K562 (cell line): ENCODE measurements around the gene PRAME. TPM values are rescaled to one million over a fixed set of nuclear protein-coding genes. Genes with fewer than 3 reads are reported as not detected.

Experiments
- ARID3A ChIP-seq: IDR thresholded peaks from 2 replicates; pipeline ENCODE4 v1.6.1; 2012; ENCODE audit warnings: low read depth, low read length, improper control_type of control experiment, borderline replicate concordance
- CTCFL ChIP-seq: IDR thresholded peaks from 2 replicates; pipeline ENCODE4 v1.6.1; 2011; ENCODE audit warnings: borderline replicate concordance, low read depth, mild to moderate bottlenecking, moderate library complexity, low read length; ENCODE audit not compliant: insufficient read depth, poor library complexity, severe bottlenecking
- DDX20 ChIP-seq: fragments of 450-650 bp; IDR thresholded peaks from 2 replicates; pipeline ENCODE4 v1.6.1; 2016; ENCODE audit warnings: missing genetic modification characterization, low read depth, mild to moderate bottlenecking, missing compliant biosample characterization, moderate library complexity
- ESRRA ChIP-seq: fragments of 450-650 bp; IDR thresholded peaks from 2 replicates; pipeline ENCODE4 v1.6.1; 2014; ENCODE audit warnings: low read depth, mild to moderate bottlenecking, moderate library complexity, borderline replicate concordance
- ETS2 ChIP-seq: IDR thresholded peaks from 2 replicates; pipeline ENCODE4 v1.6.1; 2016; ENCODE audit warnings: borderline replicate concordance, missing genetic modification characterization, mild to moderate bottlenecking, moderate library complexity, missing compliant biosample characterization; ENCODE audit not compliant: poor library complexity, severe bottlenecking
- FOXJ3 ChIP-seq: sonication (generic); formaldehyde crosslinking; IDR thresholded peaks from 2 replicates; pipeline ENCODE4 v1.4.0; 2020; ENCODE audit warnings: mild to moderate bottlenecking, missing genetic modification reagents
- ILK ChIP-seq: fragments of 450-650 bp; IDR thresholded peaks from 2 replicates; pipeline ENCODE4 v1.6.1; 2016; ENCODE audit warnings: missing genetic modification characterization, low read depth, mild to moderate bottlenecking, missing compliant biosample characterization, moderate library complexity, borderline replicate concordance
- IRF9 ChIP-seq: fragments of 450-650 bp; IDR thresholded peaks from 2 replicates; pipeline ENCODE4 v1.6.1; 2016; ENCODE audit warnings: missing biosample characterization, missing genetic modification characterization
- JUND ChIP-seq, 2 experiments: IDR thresholded peaks; 2 replicates in 1 of 2; 3 replicates in 1 of 2; pipeline ENCODE4 v1.6.1; 2011; ENCODE audit warnings: borderline replicate concordance in 2 of 2, low read depth in 2 of 2, low read length in 2 of 2, improper control_type of control experiment in 1 of 2, missing biosample characterization in 1 of 2, missing genetic modification characterization in 1 of 2, missing genetic modification reagents in 1 of 2
- KDM1A ChIP-seq, 2 experiments: fragments of 450-650 bp; IDR thresholded peaks; 2 replicates each; pipeline ENCODE4 v1.6.1; 2016; ENCODE audit warnings: mild to moderate bottlenecking in 2 of 2
- PTBP1 ChIP-seq: fragments of 200-400 bp; formaldehyde crosslinking; IDR thresholded peaks from 2 replicates; pipeline ENCODE4 v1.6.1; 2017; ENCODE audit warnings: low read depth, low read length
- SP1 ChIP-seq: sonication (generic); formaldehyde crosslinking; IDR thresholded peaks from 2 replicates; pipeline ENCODE4 v1.8.1; 2022; ENCODE audit warnings: mild to moderate bottlenecking, missing genetic modification reagents
- STAG1 ChIP-seq: sonication (generic); formaldehyde crosslinking; IDR thresholded peaks from 2 replicates; pipeline ENCODE4 v1.5.0; 2020; ENCODE audit warnings: missing genetic modification reagents, borderline replicate concordance
- TCF7 ChIP-seq: sonication (generic); IDR thresholded peaks from 2 replicates; pipeline ENCODE4 v1.6.1; 2016; ENCODE audit warnings: antibody characterized with exemption, borderline replicate concordance
- TFAM ChIP-seq: fragments of 250-450 bp; sonication (Bioruptor Pico); conservative IDR thresholded peaks from 2 replicates; pipeline ENCODE4 v1.5.0; 2021; ENCODE audit warnings: mild to moderate bottlenecking, moderate library complexity
- THRB ChIP-seq: fragments of 450-650 bp; formaldehyde crosslinking; conservative IDR thresholded peaks from 2 replicates; pipeline ENCODE4 v1.4.0; 2022; ENCODE audit warnings: mild to moderate bottlenecking, missing genetic modification characterization
- ZBTB8A ChIP-seq: fragments of 450-650 bp; IDR thresholded peaks from 2 replicates; pipeline ENCODE4 v1.6.1; 2018; ENCODE audit warnings: mild to moderate bottlenecking, moderate library complexity; ENCODE audit not compliant: partially characterized antibody
- ZNF253 ChIP-seq: fragments of 250-450 bp; sonication (Bioruptor Pico); conservative IDR thresholded peaks from 2 replicates; pipeline ENCODE4 v1.6.1; 2021; ENCODE audit warnings: mild to moderate bottlenecking
- ZNF263 ChIP-seq: sonication (generic); formaldehyde crosslinking; IDR thresholded peaks from 2 replicates; pipeline ENCODE4 v1.8.0; 2022; ENCODE audit warnings: mild to moderate bottlenecking, missing genetic modification reagents, borderline replicate concordance
- ZNF444 ChIP-seq: fragments of 250-450 bp; sonication (Bioruptor Pico); IDR thresholded peaks from 2 replicates; pipeline ENCODE4 v1.4.0; 2020; ENCODE audit warnings: mild to moderate bottlenecking, moderate library complexity
- ZNF766 ChIP-seq: fragments of 200-800 bp; sonication (Bioruptor generic); conservative IDR thresholded peaks from 2 replicates; pipeline ENCODE4 v1.6.1; 2016; ENCODE audit warnings: missing genetic modification characterization, missing compliant biosample characterization
- polyA plus RNA-seq, 8 experiments: library from polyadenylated mRNA; depleted of rRNA in 4 of 8; stranded (reverse) in 5 of 8; unstranded in 3 of 8; fragments of >200 nt; fragmentation: Nextera tagmentation in 2 of 8; fragmentation: Illumina TruSeq in 1 of 8; extraction: Ambion mirVana in 2 of 8; extraction: Trizol in 1 of 8; gene quantifications; 2 replicates each; pipeline versions ENCODE4 v1.2.1 to v1.2.3, GENCODE V29; 2011 to 2014; ENCODE audit warnings: inconsistent platforms in 1 of 8, missing spikeins in 1 of 8
- total RNA-seq, 7 experiments: library from RNA; depleted of rRNA in 6 of 7; stranded (reverse); fragments of >200 nt in 6 of 7; fragmentation: Illumina TruSeq in 2 of 7; extraction: Trizol in 2 of 7; gene quantifications; 2 replicates each; pipeline versions ENCODE4 v1.2.1 to v1.2.3, GENCODE V29; 2011 to 2021; ENCODE audit warnings: low replicate concordance in 1 of 7

The PRAME gene
- total and polyA plus RNA-seq, 9 of the 15 experiments (the other 6 are each of a cell fraction or from before 2014, with no cell fraction given) = 662 to 2,141 (median 1,142) TPM

GRCh38 chr22:22578702-22579424 is 19.8 kb upstream of the PRAME start (continued):
- no peak for TF ChIP-seq ZNF766
- TF ChIP-seq ETS2 (tag) = no peak
- TF ChIP-seq ARID3A = peak; percentile 50; the same call in 1 of the 2 replicates
- TF ChIP-seq TCF7 = no peak
- peak; percentile 86 to 89 for TF ChIP-seq KDM1A (IDR thresholded peaks at IDR 0.05)
- TF ChIP-seq STAG1 (CRISPR knock-in tag) = 0 out of 2 replicates have a peak, but pooled peaks have one; percentile 24
- TF ChIP-seq ZBTB8A = no peak
- no peak for TF ChIP-seq DDX20 (tag)
- TF ChIP-seq ESRRA = no peak
- no peak for TF ChIP-seq TFAM (CRISPR knock-in tag)
- peak; percentile 94 for TF ChIP-seq JUND (IDR thresholded peaks at IDR 0.05; ENCODE audit: borderline replicate concordance, low read depth, low read length)
- TF ChIP-seq JUND (tag; IDR thresholded peaks at IDR 0.05; ENCODE audit: borderline replicate concordance, low read depth, low read length) = no peak
- TF ChIP-seq ZNF253 (CRISPR knock-in tag) = no peak
- TF ChIP-seq ILK (tag) = no peak
- no peak for TF ChIP-seq PTBP1
- TF ChIP-seq THRB = no peak
- no peak for TF ChIP-seq SP1 (CRISPR knock-in tag)
- no peak for TF ChIP-seq CTCFL
- TF ChIP-seq IRF9 (tag) = no peak
- TF ChIP-seq ZNF263 = no peak
- TF ChIP-seq ZNF444 (CRISPR knock-in tag) = no peak
- TF ChIP-seq FOXJ3 = no peak
